K562 (cell line): Measurements from ENCODE around the gene CPSF6. TPM values are rescaled to one million over a fixed set of nuclear protein-coding genes. Genes with fewer than 3 reads are reported as not detected.

Experiments
- ARID1B ChIP-seq: fragments of 450-650 bp; IDR thresholded peaks from 2 replicates; pipeline ENCODE4 v1.6.1; 2016; ENCODE audit warnings: antibody characterized with exemption, mild to moderate bottlenecking, inconsistent platforms
- BRF1 ChIP-seq: IDR thresholded peaks from 3 replicates; pipeline ENCODE4 v1.6.1; 2011; ENCODE audit warnings: borderline replicate concordance, mild to moderate bottlenecking; ENCODE audit not compliant: insufficient read length; ENCODE audit errors: extremely low read depth
- CCAR2 ChIP-seq: fragments of 200-400 bp; formaldehyde crosslinking; IDR thresholded peaks from 2 replicates; pipeline ENCODE4 v1.6.1; 2017; ENCODE audit warnings: mild to moderate bottlenecking, low read depth, low read length
- FOXA3 ChIP-seq, 2 experiments: fragments of 450-650 bp in 1 of 2; sonication (generic) in 1 of 2; formaldehyde crosslinking; IDR thresholded peaks in 1 of 2; conservative IDR thresholded peaks in 1 of 2; 2 replicates each; pipeline versions ENCODE4 v1.4.0 to v1.8.0; 2020 to 2022; ENCODE audit warnings: mild to moderate bottlenecking in 2 of 2, missing genetic modification reagents in 1 of 2
- GATA2 ChIP-seq: sonication (generic); formaldehyde crosslinking; IDR thresholded peaks from 2 replicates; pipeline ENCODE4 v1.4.0; 2020; ENCODE audit warnings: mild to moderate bottlenecking, missing genetic modification reagents
- HMG20A ChIP-seq: fragments of 450-650 bp; formaldehyde crosslinking; conservative IDR thresholded peaks from 2 replicates; pipeline ENCODE4 v1.4.0; 2020; ENCODE audit warnings: mild to moderate bottlenecking, mixed read lengths
- MBD2 ChIP-seq: sonication (generic); IDR thresholded peaks from 2 replicates; pipeline ENCODE4 v1.6.1; 2016; ENCODE audit warnings: low read depth, borderline replicate concordance
- MLX ChIP-seq, 2 experiments: fragments of 450-650 bp in 1 of 2; sonication (generic) in 1 of 2; formaldehyde crosslinking; conservative IDR thresholded peaks; 2 replicates each; pipeline versions ENCODE4 v1.4.0 to v1.8.1; 2020 to 2022; ENCODE audit warnings: mild to moderate bottlenecking in 1 of 2, missing genetic modification reagents in 1 of 2
- NCOA4 ChIP-seq: fragments of 450-650 bp; IDR thresholded peaks from 2 replicates; pipeline ENCODE4 v1.6.1; 2018; ENCODE audit warnings: mild to moderate bottlenecking; ENCODE audit not compliant: partially characterized antibody
- NR2C2 ChIP-seq, 2 experiments: fragments of 200-800 bp in 1 of 2; sonication (Bioruptor generic) in 1 of 2; sonication (generic) in 1 of 2; formaldehyde crosslinking in 1 of 2; IDR thresholded peaks; 2 replicates each; pipeline versions ENCODE4 v1.6.1 to v1.8.0; 2016 to 2022; ENCODE audit warnings: mild to moderate bottlenecking in 1 of 2, missing compliant biosample characterization in 1 of 2, missing genetic modification characterization in 1 of 2, missing genetic modification reagents in 1 of 2
- PTBP1 ChIP-seq: fragments of 200-400 bp; formaldehyde crosslinking; IDR thresholded peaks from 2 replicates; pipeline ENCODE4 v1.6.1; 2017; ENCODE audit warnings: low read depth, low read length
- RBFOX2 ChIP-seq: fragments of 200-400 bp; formaldehyde crosslinking; IDR thresholded peaks from 2 replicates; pipeline ENCODE4 v1.6.1; 2017; ENCODE audit warnings: low read depth, mild to moderate bottlenecking, low read length, moderate library complexity
- SMAD1 ChIP-seq: fragments of 150-350 bp; IDR thresholded peaks from 2 replicates; pipeline ENCODE4 v1.6.1; 2014; ENCODE audit warnings: low read length, low read depth; ENCODE audit not compliant: partially characterized antibody
- ZBTB5 ChIP-seq: fragments of 450-650 bp; IDR thresholded peaks from 2 replicates; pipeline ENCODE4 v1.6.1; 2017; ENCODE audit warnings: antibody characterized with exemption
- ZBTB9 ChIP-seq: fragments of 450-650 bp; formaldehyde crosslinking; IDR thresholded peaks from 2 replicates; pipeline ENCODE4 v1.4.0; 2020; ENCODE audit warnings: mild to moderate bottlenecking, moderate library complexity
- ZNF174 ChIP-seq: fragments of 250-450 bp; sonication (Bioruptor Pico); IDR thresholded peaks from 2 replicates; pipeline ENCODE4 v1.4.0; 2020; ENCODE audit warnings: mild to moderate bottlenecking
- ZNF253 ChIP-seq: fragments of 250-450 bp; sonication (Bioruptor Pico); conservative IDR thresholded peaks from 2 replicates; pipeline ENCODE4 v1.6.1; 2021; ENCODE audit warnings: mild to moderate bottlenecking
- ZNF445 ChIP-seq: fragments of 250-450 bp; sonication (Bioruptor Pico); IDR thresholded peaks from 2 replicates; pipeline ENCODE4 v1.4.0; 2020; ENCODE audit warnings: low read depth, mild to moderate bottlenecking, moderate library complexity
- ZNF511 ChIP-seq: sonication (generic); formaldehyde crosslinking; IDR thresholded peaks from 2 replicates; pipeline ENCODE4 v1.8.0; 2022; ENCODE audit warnings: mild to moderate bottlenecking, missing genetic modification reagents
- polyA plus RNA-seq, 8 experiments: library from polyadenylated mRNA; depleted of rRNA in 4 of 8; stranded (reverse) in 5 of 8; unstranded in 3 of 8; fragments of >200 nt; fragmentation: Nextera tagmentation in 2 of 8; fragmentation: Illumina TruSeq in 1 of 8; extraction: Ambion mirVana in 2 of 8; extraction: Trizol in 1 of 8; gene quantifications; 2 replicates each; pipeline versions ENCODE4 v1.2.1 to v1.2.3, GENCODE V29; 2011 to 2014; ENCODE audit warnings: inconsistent platforms in 1 of 8, missing spikeins in 1 of 8
- total RNA-seq, 7 experiments: library from RNA; depleted of rRNA in 6 of 7; stranded (reverse); fragments of >200 nt in 6 of 7; fragmentation: Illumina TruSeq in 2 of 7; extraction: Trizol in 2 of 7; gene quantifications; 2 replicates each; pipeline versions ENCODE4 v1.2.1 to v1.2.3, GENCODE V29; 2011 to 2021; ENCODE audit warnings: low replicate concordance in 1 of 7
- TF ChIP-seq, protein P1 (sequence below): sonication (generic); formaldehyde crosslinking; IDR thresholded peaks from 2 replicates; pipeline ENCODE4 v1.8.0; 2022; ENCODE audit warnings: mild to moderate bottlenecking, missing genetic modification reagents, borderline replicate concordance
- TF ChIP-seq, protein P2 (sequence below): sonication (generic); formaldehyde crosslinking; IDR thresholded peaks from 2 replicates; pipeline ENCODE4 v1.8.0; 2022; ENCODE audit warnings: missing genetic modification reagents, mild to moderate bottlenecking, moderate library complexity, borderline replicate concordance

CPSF6 gene
- total and polyA plus RNA-seq, 9 of the 15 experiments (the other 6 are each of a cell fraction or from before 2014, with no cell fraction given) = 34.3 to 129 (median 77.8) TPM

- TF ChIP-seq ZBTB9 (CRISPR knock-in tag) (no peak), RBFOX2 (no peak), GATA2 (no peak), ZNF253 (CRISPR knock-in tag) (no peak), MLX (CRISPR knock-in tag; conservative IDR thresholded peaks at IDR 0.05) (no peak), PTBP1 (no peak), NCOA4 (no peak), HMG20A (CRISPR knock-in tag) (no peak), MBD2 (no peak), FOXA3 (CRISPR knock-in tag; conservative IDR thresholded peaks at IDR 0.05 in 1 of 2, IDR thresholded peaks at IDR 0.05 in 1 of 2) (no peak), NR2C2 (CRISPR knock-in tag; IDR thresholded peaks at IDR 0.05) (no peak), NR2C2 (tag; IDR thresholded peaks at IDR 0.05) (no peak), BRF1 (no peak), ZNF511 (no peak), ZNF445 (CRISPR knock-in tag) (no peak), SMAD1 (no peak), ZNF174 (CRISPR knock-in tag) (no peak), ARID1B (0 out of 2 replicates have a peak, but pooled peaks have one; percentile 11), CCAR2 (no peak), ZBTB5 (no peak)
- TF ChIP-seq, protein P1, sequence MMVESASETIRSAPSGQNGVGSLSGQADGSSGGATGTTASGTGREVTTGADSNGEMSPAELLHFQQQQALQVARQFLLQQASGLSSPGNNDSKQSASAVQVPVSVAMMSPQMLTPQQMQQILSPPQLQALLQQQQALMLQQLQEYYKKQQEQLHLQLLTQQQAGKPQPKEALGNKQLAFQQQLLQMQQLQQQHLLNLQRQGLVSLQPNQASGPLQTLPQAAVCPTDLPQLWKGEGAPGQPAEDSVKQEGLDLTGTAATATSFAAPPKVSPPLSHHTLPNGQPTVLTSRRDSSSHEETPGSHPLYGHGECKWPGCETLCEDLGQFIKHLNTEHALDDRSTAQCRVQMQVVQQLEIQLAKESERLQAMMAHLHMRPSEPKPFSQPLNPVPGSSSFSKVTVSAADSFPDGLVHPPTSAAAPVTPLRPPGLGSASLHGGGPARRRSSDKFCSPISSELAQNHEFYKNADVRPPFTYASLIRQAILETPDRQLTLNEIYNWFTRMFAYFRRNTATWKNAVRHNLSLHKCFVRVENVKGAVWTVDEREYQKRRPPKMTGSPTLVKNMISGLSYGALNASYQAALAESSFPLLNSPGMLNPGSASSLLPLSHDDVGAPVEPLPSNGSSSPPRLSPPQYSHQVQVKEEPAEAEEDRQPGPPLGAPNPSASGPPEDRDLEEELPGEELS (CRISPR knock-in tag) = no peak
- TF ChIP-seq, protein P2, sequence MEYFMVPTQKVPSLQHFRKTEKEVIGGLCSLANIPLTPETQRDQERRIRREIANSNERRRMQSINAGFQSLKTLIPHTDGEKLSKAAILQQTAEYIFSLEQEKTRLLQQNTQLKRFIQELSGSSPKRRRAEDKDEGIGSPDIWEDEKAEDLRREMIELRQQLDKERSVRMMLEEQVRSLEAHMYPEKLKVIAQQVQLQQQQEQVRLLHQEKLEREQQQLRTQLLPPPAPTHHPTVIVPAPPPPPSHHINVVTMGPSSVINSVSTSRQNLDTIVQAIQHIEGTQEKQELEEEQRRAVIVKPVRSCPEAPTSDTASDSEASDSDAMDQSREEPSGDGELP = peak; percentile 26; the same call in 1 of the 2 replicates
These were observed 44.8 kb downstream of the CPSF6 start (continued) for GRCh38 chr12:69284131-69284530.
